Testis (tissue), 3 donors: ENCODE measurements around the gene SIK3. TPM values are rescaled to one million over a fixed set of nuclear protein-coding genes. Genes with fewer than 3 reads are reported as not detected.

Experiments used
- DNase-seq: peaks from one replicate; pipeline ENCODE4 v3.0.0-alpha.2; 2019
- H3K27ac ChIP-seq, 2 donors: fragments of 200-600 bp; sonication (generic); one replicate each; pipeline ENCODE4 v1.5.1; 2019
- H3K27me3 ChIP-seq: fragments of 200-600 bp; sonication (generic); one replicate; pipeline ENCODE4 v1.5.1; 2019
- H3K36me3 ChIP-seq: fragments of 200-600 bp; sonication (generic); one replicate; pipeline ENCODE4 v1.5.1; 2017; ENCODE audit warnings: low read depth; ENCODE audit errors: missing control alignments
- H3K4me1 ChIP-seq: fragments of 200-600 bp; sonication (generic); one replicate; pipeline ENCODE4 v1.5.1; 2019
- H3K4me3 ChIP-seq, 2 donors: fragments of 200-600 bp; sonication (generic); one replicate each; pipeline ENCODE4 v1.5.1; 2017 to 2019
- H3K9me3 ChIP-seq: fragments of 200-600 bp; sonication (generic); one replicate; pipeline ENCODE4 v1.5.1; 2017
- POLR2A ChIP-seq: fragments of 450-650 bp; IDR thresholded peaks from one replicate; pipeline ENCODE4 v1.6.1; 2017; ENCODE audit warnings: antibody characterized with exemption, mild to moderate bottlenecking, moderate library complexity
- WGBS, 2 donors: methylation state at CpG; one replicate each; pipeline ENCODE4 v1.1.5; 2018; 5-methylcytosine and 5-hydroxymethylcytosine counted together
- intact Hi-C: fragments of 100-400 bp; cut with DNase I; formaldehyde crosslinking; loops from one replicate; pipeline ENCODE4 v1.15.1; 2023; ENCODE audit warnings: low total_unique reads
- polyA plus RNA-seq: library from polyadenylated mRNA; stranded (reverse); fragments of 350-450 nt; fragmentation: Illumina TruSeq; extraction: RNeasy Lipid Tissue Mini Kit (QIAGEN cat#74804); gene quantifications from one replicate; pipeline ENCODE4 v1.2.3, GENCODE V29; 2014; ENCODE audit warnings: low read depth, low replicate concordance; ENCODE audit not compliant: insufficient read depth
- total RNA-seq, 2 donors: library from RNA; depleted of rRNA; stranded (reverse); fragments of >200 nt; gene quantifications; one replicate each; pipeline ENCODE4 v1.2.3, GENCODE V29; 2016
- TF ChIP-seq, protein P1 (sequence below), 3 experiments: fragments of 450-650 bp in 2 of 3; fragments of 200-600 bp in 1 of 3; sonication (generic) in 1 of 3; IDR thresholded peaks; one replicate each; pipeline ENCODE4 v1.5.1; 2016 to 2019; ENCODE audit warnings: antibody characterized with exemption in 3 of 3, mild to moderate bottlenecking in 2 of 3, moderate library complexity in 1 of 3

SIK3 gene
- total and polyA plus RNA-seq, 3 donors from 2014 or later = 112 to 125 (median 123) TPM

DNA sequence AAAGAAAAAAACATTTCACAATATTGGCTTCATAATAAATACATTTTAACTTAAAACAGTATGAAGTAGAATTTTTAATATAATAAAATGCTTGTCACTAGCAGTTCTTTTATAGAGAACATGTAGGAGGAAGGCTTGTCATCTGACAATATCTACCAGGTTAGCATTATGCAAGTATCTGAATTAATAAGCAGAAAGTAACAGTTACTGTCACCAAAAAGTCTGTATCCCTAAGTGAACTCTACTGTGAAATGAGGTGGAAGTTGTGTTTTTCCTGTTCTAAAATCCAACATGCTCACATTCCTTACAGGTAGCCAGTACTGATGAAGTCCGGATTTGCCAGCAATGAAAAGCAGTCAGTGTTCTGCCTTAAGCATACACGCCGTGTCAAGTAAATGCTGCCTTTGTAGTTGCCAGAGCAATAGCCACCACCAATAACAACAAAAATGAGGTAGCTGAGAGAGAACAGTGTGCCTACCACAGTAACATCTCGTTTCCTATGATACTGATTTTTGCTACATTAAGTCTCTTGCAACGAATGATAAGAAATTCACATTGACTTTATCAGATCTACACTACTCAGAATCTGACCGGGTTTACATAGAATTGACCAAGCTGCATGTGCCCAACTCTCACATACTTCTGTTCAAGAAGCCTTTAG, 95.5 kb downstream of the SIK3 start:
- DNase-seq = no peak
- intact Hi-C loops = no loop called here
- Histone ChIP-seq H3K4me3 (no peak overlapping the region), H3K9me3 (no peaks in the 10 kb centered on the region), H3K27ac (no peak overlapping the region), H3K36me3 (no peaks in the 10 kb centered on the region), H3K4me1 (peaks cover 6% of the 10 kb centered on the region), H3K27me3 (no peaks in the 10 kb centered on the region)
- WGBS, 2 donors = 63 to 81% methylated on average over 6 of the region's 6 CpGs
- TF ChIP-seq, protein P1, sequence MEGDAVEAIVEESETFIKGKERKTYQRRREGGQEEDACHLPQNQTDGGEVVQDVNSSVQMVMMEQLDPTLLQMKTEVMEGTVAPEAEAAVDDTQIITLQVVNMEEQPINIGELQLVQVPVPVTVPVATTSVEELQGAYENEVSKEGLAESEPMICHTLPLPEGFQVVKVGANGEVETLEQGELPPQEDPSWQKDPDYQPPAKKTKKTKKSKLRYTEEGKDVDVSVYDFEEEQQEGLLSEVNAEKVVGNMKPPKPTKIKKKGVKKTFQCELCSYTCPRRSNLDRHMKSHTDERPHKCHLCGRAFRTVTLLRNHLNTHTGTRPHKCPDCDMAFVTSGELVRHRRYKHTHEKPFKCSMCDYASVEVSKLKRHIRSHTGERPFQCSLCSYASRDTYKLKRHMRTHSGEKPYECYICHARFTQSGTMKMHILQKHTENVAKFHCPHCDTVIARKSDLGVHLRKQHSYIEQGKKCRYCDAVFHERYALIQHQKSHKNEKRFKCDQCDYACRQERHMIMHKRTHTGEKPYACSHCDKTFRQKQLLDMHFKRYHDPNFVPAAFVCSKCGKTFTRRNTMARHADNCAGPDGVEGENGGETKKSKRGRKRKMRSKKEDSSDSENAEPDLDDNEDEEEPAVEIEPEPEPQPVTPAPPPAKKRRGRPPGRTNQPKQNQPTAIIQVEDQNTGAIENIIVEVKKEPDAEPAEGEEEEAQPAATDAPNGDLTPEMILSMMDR (IDR thresholded peaks at IDR 0.05) = no peak
- TF ChIP-seq POLR2A = no peak

DNA sequence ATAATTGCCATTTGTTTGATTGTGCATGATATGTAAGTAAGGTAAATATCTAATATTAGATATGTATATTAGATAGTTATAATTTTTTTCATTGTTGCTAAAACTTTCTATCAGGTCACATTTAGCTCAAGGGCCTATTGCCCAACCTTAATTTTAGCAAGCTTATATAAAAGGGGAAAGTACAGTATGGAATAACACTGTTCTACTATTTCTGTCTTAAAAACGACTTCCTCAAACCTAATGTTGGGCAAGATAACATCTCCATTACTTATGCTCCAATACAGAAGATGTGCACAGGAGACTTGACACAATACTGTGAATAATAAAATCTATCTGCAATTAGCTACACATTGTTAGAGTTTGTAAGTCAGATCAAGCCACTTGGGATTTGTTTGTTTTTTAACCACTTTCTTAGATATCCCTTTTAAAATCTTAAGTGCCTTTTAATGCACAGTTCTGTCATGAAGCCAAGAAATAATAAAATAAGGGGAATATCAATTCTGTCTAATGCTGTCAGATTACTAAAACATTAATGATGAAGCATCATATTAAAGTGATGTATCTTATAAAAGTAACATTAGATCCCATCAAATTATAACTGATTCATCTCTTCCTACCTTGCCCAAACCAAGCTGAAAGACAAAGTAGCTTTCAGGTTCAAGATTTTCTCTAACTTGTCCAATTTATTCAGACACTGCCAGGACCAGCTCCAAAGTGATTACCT, 98.1 kb downstream of the SIK3 start:
- 52 to 56% methylated on average over 1 of the region's 1 CpG for WGBS, 2 donors
- H3K36me3 ChIP-seq = no peaks in the 10 kb centered on the region
- intact Hi-C loops = no loop called here
- H3K9me3 ChIP-seq = no peaks in the 10 kb centered on the region
- DNase-seq = no peak
- H3K27ac ChIP-seq = no peak overlapping the region
- no peak for TF ChIP-seq POLR2A
- TF ChIP-seq, protein P1 (IDR thresholded peaks at IDR 0.05) = no peak
- H3K27me3 ChIP-seq = no peaks in the 10 kb centered on the region
- H3K4me3 ChIP-seq = no peak overlapping the region
- peaks cover 6% of the 10 kb centered on the region for H3K4me1 ChIP-seq

DNA sequence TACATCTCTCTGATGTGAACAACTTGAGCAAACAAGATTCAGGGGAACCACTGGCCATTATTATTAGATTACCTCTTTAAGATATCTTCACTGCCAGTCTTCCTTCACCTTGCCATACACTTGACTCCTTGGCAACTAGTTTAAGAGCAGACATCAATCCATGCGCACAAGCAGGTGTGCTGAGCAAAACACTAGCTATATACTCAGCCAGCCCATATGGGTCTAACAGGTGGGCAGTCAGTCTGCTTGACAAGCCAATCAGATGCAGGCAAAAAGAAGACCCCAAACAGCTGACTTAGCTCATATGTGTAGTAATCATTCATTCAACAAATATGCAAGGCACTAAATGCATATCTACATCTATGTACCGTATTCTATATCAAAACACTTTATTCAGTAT, 101.2 kb downstream of the SIK3 start:
- no peaks in the 10 kb centered on the region for H3K9me3 ChIP-seq
- no peaks in the 10 kb centered on the region for H3K27me3 ChIP-seq
- TF ChIP-seq POLR2A = no peak
- TF ChIP-seq, protein P1 (IDR thresholded peaks at IDR 0.05) = no peak
- no peaks in the 10 kb centered on the region for H3K36me3 ChIP-seq
- no peak overlapping the region for H3K4me3 ChIP-seq
- H3K4me1 ChIP-seq = peaks cover 3% of the 10 kb centered on the region
- 95 to 100% methylated on average over 2 of the region's 2 CpGs for WGBS, 2 donors
- DNase-seq = no peak
- no peak overlapping the region for H3K27ac ChIP-seq
- intact Hi-C loops = no loop called here

DNA sequence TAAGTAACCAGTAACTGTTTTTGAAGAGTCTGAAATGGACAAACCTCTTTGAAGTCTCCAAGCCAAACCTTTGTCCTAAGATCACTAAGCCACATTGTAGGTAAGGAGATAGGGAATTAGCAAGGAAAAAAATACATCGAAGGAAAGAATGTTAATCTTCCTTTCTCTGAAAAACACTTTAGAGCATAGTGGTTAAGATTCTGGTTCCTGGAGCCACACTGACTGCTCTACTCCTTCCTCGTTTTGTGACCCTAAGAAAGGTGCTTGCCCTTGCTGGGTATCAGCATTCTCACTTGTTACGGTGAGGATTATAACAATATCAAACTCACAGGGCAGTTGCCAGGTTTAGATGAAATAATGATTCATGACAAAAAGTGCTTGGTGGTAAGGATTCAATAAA, 104.0 kb downstream of the SIK3 start:
- DNase-seq = no peak
- Histone ChIP-seq H3K27me3 (no peaks in the 10 kb centered on the region), H3K4me3 (no peak overlapping the region), H3K27ac (no peak overlapping the region), H3K4me1 (peaks cover 3% of the 10 kb centered on the region), H3K36me3 (no peaks in the 10 kb centered on the region), H3K9me3 (no peaks in the 10 kb centered on the region)
- WGBS, 2 donors = 44 to 66% methylated on average over 3 of the region's 3 CpGs
- intact Hi-C loops = no loop called here
- TF ChIP-seq POLR2A = no peak
- TF ChIP-seq, protein P1 (IDR thresholded peaks at IDR 0.05) = no peak
